ENCODE results near the gene ODAPH. TPM values are rescaled to one million over a fixed set of nuclear protein-coding genes. Genes with fewer than 3 reads are reported as not detected.
"Not testable (repeated sequence)": the region's sequence is repeated elsewhere in the genome, so short reads cannot be mapped to it uniquely, and the experiment has no call there.

Gene ODAPH
- 1 to 10 TPM in 1 of 5 experiments, under 1 TPM in 2, not detected in 2; 0.29 to 2.5 (median 0.54) TPM for total RNA-seq
- polyA plus RNA-seq, result not detected
- not detected for total RNA-seq

- Histone ChIP-seq H3K36me3 (ENCODE audit: control insufficient read depth in 2 of 3, insufficient read depth in 3 of 3, low read length in 3 of 3) (no peaks in the 10 kb centered on the region), H3K4me3 (ENCODE audit: low read length) (no peak within 1 kb of the TSS), H3K27ac (ENCODE audit: low read depth, low read length) (no peak within 1 kb of the TSS), H3K27me3 (ENCODE audit: control insufficient read depth in 2 of 2, insufficient read depth in 2 of 2, low read length in 2 of 2) (no peaks in the 10 kb centered on the region), H3K4me1 (ENCODE audit: control insufficient read depth in 2 of 2, insufficient read depth in 2 of 2, low read length in 2 of 2) (no peaks in the 10 kb centered on the region), H3K9me3 (ENCODE audit: control insufficient read depth in 2 of 3, low read length in 3 of 3) (no peaks in the 10 kb centered on the region)
- Mint-ChIP-seq H3K9me3 (no peaks in the 10 kb centered on the region), H3K27me3 (peaks cover 7 to 14% (median 10%) of the 10 kb centered on the region in 5 donors), H3K4me3 (peak within 1 kb of the TSS in 1 of 10 donors; percentile 15), H3K4me1 (peaks cover 0 to 1% (median 0%) of the 10 kb centered on the region in 7 donors), H3K36me3 (no peaks in the 10 kb centered on the region), H3K27ac (peak within 1 kb of the TSS in 1 of 9 donors; percentile 46)
- intact Hi-C loops (cut with micrococcal nuclease), result no loop called here
- POLR2A ChIA-PET, result no interaction called here
- DNase-seq, result no peak
- CTCF ChIA-PET, result no interaction called here
- ATAC-seq, result peak; percentile 61
These were observed at the start of gene ODAPH for GRCh38 chr4:75555294-75556164. ODAPH (plus strand) TSS chr4:75556066; CDS start chr4:75556083, 17 bp downstream.

GRCh38 chr4:75509592-75509991 is 46.3 kb upstream of the ODAPH start:
- intact Hi-C loops (cut with micrococcal nuclease), result loop anchor here in 1 of 2 donors (2.0 kb wide), 1 partner anchor 15 kb away; no protein-coding TSS in a partner anchor
- H3K9me3 ChIP-seq (ENCODE audit: control insufficient read depth in 2 of 3, low read length in 3 of 3); ATAC-seq; DNase-seq; POLR2A ChIA-PET; H3K9me3 Mint-ChIP-seq; H3K27me3 ChIP-seq (ENCODE audit: control insufficient read depth in 2 of 2, insufficient read depth in 2 of 2, low read length in 2 of 2); H3K27me3 Mint-ChIP-seq; CTCF ChIA-PET; H3K4me3 ChIP-seq (ENCODE audit: low read length): not testable (repeated sequence)
- Mint-ChIP-seq H3K27ac (peak overlapping the region in 5 of 9 donors; percentile 17 to 44 (median 37)), H3K36me3 (peaks cover 10 to 32% (median 25%) of the 10 kb centered on the region in 5 donors), H3K4me1 (peaks cover 25 to 61% (median 36%) of the 10 kb centered on the region in 7 donors), H3K4me3 (peak overlapping the region in 8 of 10 donors; percentile 10 to 73 (median 47))
- H3K27ac ChIP-seq (ENCODE audit: low read depth, low read length), result peak overlapping the region; percentile 16
- peaks cover 34 to 44% of the 10 kb centered on the region in 2 donors for H3K4me1 ChIP-seq (ENCODE audit: control insufficient read depth in 2 of 2, insufficient read depth in 2 of 2, low read length in 2 of 2)
- peaks cover 6 to 20% (median 12%) of the 10 kb centered on the region in 3 experiments for H3K36me3 ChIP-seq (ENCODE audit: control insufficient read depth in 2 of 3, insufficient read depth in 3 of 3, low read length in 3 of 3)

GRCh38 chr4:75511841-75512240 is 44.0 kb upstream of the ODAPH start:
- Histone ChIP-seq H3K27ac (ENCODE audit: low read depth, low read length) (peak overlapping the region; percentile 4), H3K36me3 (ENCODE audit: control insufficient read depth in 2 of 3, insufficient read depth in 3 of 3, low read length in 3 of 3) (peaks cover 0 to 6% (median 4%) of the 10 kb centered on the region in 3 experiments), H3K4me3 (ENCODE audit: low read length) (peak overlapping the region; percentile 14), H3K4me1 (ENCODE audit: control insufficient read depth in 2 of 2, insufficient read depth in 2 of 2, low read length in 2 of 2) (peaks cover 40 to 60% of the 10 kb centered on the region in 2 donors), H3K27me3 (ENCODE audit: control insufficient read depth in 2 of 2, insufficient read depth in 2 of 2, low read length in 2 of 2) (no peaks in the 10 kb centered on the region), H3K9me3 (ENCODE audit: control insufficient read depth in 2 of 3, low read length in 3 of 3) (no peaks in the 10 kb centered on the region)
- DNase-seq (no peak), ATAC-seq (no peak)
- H3K4me3 Mint-ChIP-seq, result no peak overlapping the region
- CTCF ChIA-PET, result interaction anchor here (1.0 kb wide), 1 partner anchor 336 kb away, joined by 3 read pairs; no protein-coding TSS in a partner anchor
- H3K27me3 Mint-ChIP-seq, result no peaks in the 10 kb centered on the region
- POLR2A ChIA-PET, result no interaction called here
- peaks cover 0 to 2% (median 0%) of the 10 kb centered on the region in 11 donors for H3K9me3 Mint-ChIP-seq
- peaks cover 3 to 25% (median 9%) of the 10 kb centered on the region in 5 donors for H3K36me3 Mint-ChIP-seq
- intact Hi-C loops (cut with micrococcal nuclease), result loop anchor here (5.0 to 10.0 kb wide), 5 partner anchors 700 to 1565 kb away; partner anchors contain the start of genes AREG (in 2 of the 2), CCNI (in 2 of the 2) and SCARB2 (in 1 of the 2)
- no peak overlapping the region for H3K27ac Mint-ChIP-seq
- H3K4me1 Mint-ChIP-seq, result peaks cover 34 to 60% (median 38%) of the 10 kb centered on the region in 7 donors

GRCh38 chr4:75512386-75513211 is 43.3 kb upstream of the ODAPH start:
- H3K27ac ChIP-seq (ENCODE audit: low read depth, low read length), result peak overlapping the region; percentile 98
- Mint-ChIP-seq H3K27me3 (no peaks in the 10 kb centered on the region), H3K9me3 (peaks cover 0 to 2% (median 0%) of the 10 kb centered on the region in 11 donors), H3K27ac (peak overlapping the region in 6 of 9 donors; percentile 68 to 100 (median 90)), H3K4me1 (peaks cover 30 to 57% (median 42%) of the 10 kb centered on the region in 7 donors), H3K4me3 (peak overlapping the region in 1 of 10 donors; percentile 97), H3K36me3 (peaks cover 6 to 24% (median 7%) of the 10 kb centered on the region in 5 donors)
- CTCF ChIA-PET, result interaction anchor here (0.6 to 0.7 kb wide), 2 partner anchors 335 to 1279 kb away, joined by 4 to 5 read pairs; no protein-coding TSS in a partner anchor
- POLR2A ChIA-PET, result interaction anchor here (3.6 kb wide), 1 partner anchor 211 kb away, joined by 27 read pairs; the partner anchor contains the start of gene USO1
- DNase-seq (no peak), ATAC-seq (no peak)
- intact Hi-C loops (cut with micrococcal nuclease), result loop anchor here (5.0 to 10.0 kb wide), 5 partner anchors 700 to 1565 kb away; partner anchors contain the start of genes AREG (in 2 of the 2), CCNI (in 2 of the 2) and SCARB2 (in 1 of the 2)
- peaks cover 0 to 5% (median under 1%) of the 10 kb centered on the region in 3 experiments for H3K36me3 ChIP-seq (ENCODE audit: control insufficient read depth in 2 of 3, insufficient read depth in 3 of 3, low read length in 3 of 3)
- H3K9me3 ChIP-seq (ENCODE audit: control insufficient read depth in 2 of 3, low read length in 3 of 3), result no peaks in the 10 kb centered on the region
- no peaks in the 10 kb centered on the region for H3K27me3 ChIP-seq (ENCODE audit: control insufficient read depth in 2 of 2, insufficient read depth in 2 of 2, low read length in 2 of 2)
- H3K4me3 ChIP-seq (ENCODE audit: low read length), result peak overlapping the region; percentile 79
- H3K4me1 ChIP-seq (ENCODE audit: control insufficient read depth in 2 of 2, insufficient read depth in 2 of 2, low read length in 2 of 2), result peaks cover 43 to 60% of the 10 kb centered on the region in 2 donors

GRCh38 chr4:75513526-75514130 is 42.2 kb upstream of the ODAPH start:
- peaks cover 0 to 2% (median 0%) of the 10 kb centered on the region in 11 donors for H3K9me3 Mint-ChIP-seq
- peak overlapping the region in 1 of 10 donors; percentile 97 for H3K4me3 Mint-ChIP-seq
- Histone ChIP-seq H3K4me1 (ENCODE audit: control insufficient read depth in 2 of 2, insufficient read depth in 2 of 2, low read length in 2 of 2) (peaks cover 51 to 60% of the 10 kb centered on the region in 2 donors), H3K27me3 (ENCODE audit: control insufficient read depth in 2 of 2, insufficient read depth in 2 of 2, low read length in 2 of 2) (no peaks in the 10 kb centered on the region), H3K4me3 (ENCODE audit: low read length) (peak overlapping the region; percentile 79), H3K36me3 (ENCODE audit: control insufficient read depth in 2 of 3, insufficient read depth in 3 of 3, low read length in 3 of 3) (peaks cover 0 to 10% (median 5%) of the 10 kb centered on the region in 3 experiments), H3K9me3 (ENCODE audit: control insufficient read depth in 2 of 3, low read length in 3 of 3) (no peaks in the 10 kb centered on the region), H3K27ac (ENCODE audit: low read depth, low read length) (peak overlapping the region; percentile 98)
- peaks cover 6 to 24% (median 14%) of the 10 kb centered on the region in 5 donors for H3K36me3 Mint-ChIP-seq
- DNase-seq (peak in 1 of 9 donors; percentile 5), ATAC-seq (no peak)
- H3K27ac Mint-ChIP-seq, result peak overlapping the region in 7 of 9 donors; percentile 96 to 100 (median 98)
- intact Hi-C loops (cut with micrococcal nuclease), result loop anchor here (1.0 to 10.0 kb wide), 15 partner anchors 117 to 1643 kb away; partner anchors contain the start of genes AREG (in 2 of the 2), CCNI (in 2 of the 2), CDKL2 (in 2 of the 2) and G3BP2 (in 2 of the 2)
- H3K4me1 Mint-ChIP-seq, result peaks cover 30 to 63% (median 43%) of the 10 kb centered on the region in 7 donors
- no peaks in the 10 kb centered on the region for H3K27me3 Mint-ChIP-seq
- ChIA-PET CTCF (no interaction called here), POLR2A (interaction anchor here (1.2 to 3.6 kb wide), 7 partner anchors 8 to 635 kb away, joined by 3 to 27 read pairs (median 8); partner anchors contain the start of gene USO1)
